ENCODE measurements around the gene ZBTB16. TPM values are rescaled to one million over a fixed set of nuclear protein-coding genes. Genes with fewer than 3 reads are reported as not detected.

Gene ZBTB16
- total and polyA plus RNA-seq, 11 donors, result 15.3 to 130 (median 62.8) TPM

DNA sequence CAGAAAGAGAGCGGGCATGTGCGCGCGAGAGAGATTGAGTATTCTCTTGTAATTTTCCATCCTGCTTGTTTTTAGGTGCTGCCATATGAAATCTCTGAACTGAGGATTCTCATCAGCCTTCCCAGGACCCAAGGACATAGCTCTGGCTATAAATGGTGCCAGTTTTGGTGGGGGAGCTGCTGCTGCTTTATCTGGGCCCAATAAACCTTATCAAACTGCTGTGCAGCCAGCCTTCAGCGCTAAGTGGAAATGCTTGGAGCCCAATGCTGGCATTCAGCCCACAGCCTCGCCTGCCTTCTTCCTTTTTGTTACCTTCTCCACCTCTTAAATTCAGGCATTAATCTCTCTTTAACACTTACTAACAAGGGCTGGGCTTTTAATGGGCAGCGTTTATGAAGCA is 2.4 kb upstream of the ZBTB16 start:
- ATAC-seq, result no peak
- 62 to 71% (median 63%) methylated on average over 7 of the region's 7 CpGs for WGBS, 4 donors
- H3K27me3 ChIP-seq, result peaks cover 0 to 13% (median 0%) of the 10 kb centered on the region in 9 donors
- peak overlapping the region in 9 of 12 donors; percentile 5 to 100 (median 96) for H3K27ac ChIP-seq
- intact Hi-C loops (cut with DNase I), result loop anchor here in 5 of 10 donors (5.0 kb wide), 3 partner anchors 125 to 205 kb away; no protein-coding TSS in a partner anchor
- no peaks in the 10 kb centered on the region for H3K9me3 ChIP-seq
- TF ChIP-seq, protein P1, sequence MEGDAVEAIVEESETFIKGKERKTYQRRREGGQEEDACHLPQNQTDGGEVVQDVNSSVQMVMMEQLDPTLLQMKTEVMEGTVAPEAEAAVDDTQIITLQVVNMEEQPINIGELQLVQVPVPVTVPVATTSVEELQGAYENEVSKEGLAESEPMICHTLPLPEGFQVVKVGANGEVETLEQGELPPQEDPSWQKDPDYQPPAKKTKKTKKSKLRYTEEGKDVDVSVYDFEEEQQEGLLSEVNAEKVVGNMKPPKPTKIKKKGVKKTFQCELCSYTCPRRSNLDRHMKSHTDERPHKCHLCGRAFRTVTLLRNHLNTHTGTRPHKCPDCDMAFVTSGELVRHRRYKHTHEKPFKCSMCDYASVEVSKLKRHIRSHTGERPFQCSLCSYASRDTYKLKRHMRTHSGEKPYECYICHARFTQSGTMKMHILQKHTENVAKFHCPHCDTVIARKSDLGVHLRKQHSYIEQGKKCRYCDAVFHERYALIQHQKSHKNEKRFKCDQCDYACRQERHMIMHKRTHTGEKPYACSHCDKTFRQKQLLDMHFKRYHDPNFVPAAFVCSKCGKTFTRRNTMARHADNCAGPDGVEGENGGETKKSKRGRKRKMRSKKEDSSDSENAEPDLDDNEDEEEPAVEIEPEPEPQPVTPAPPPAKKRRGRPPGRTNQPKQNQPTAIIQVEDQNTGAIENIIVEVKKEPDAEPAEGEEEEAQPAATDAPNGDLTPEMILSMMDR (IDR thresholded peaks at IDR 0.05), result no peak
- H3K4me1 ChIP-seq, result peaks cover under 1 to 42% (median 26%) of the 10 kb centered on the region in 12 donors
- H3K36me3 ChIP-seq, result peaks cover 0 to 4% (median 0%) of the 10 kb centered on the region in 9 donors
- DNase-seq, result peak in 2 of 5 donors; percentile 39 to 60
- no peak overlapping the region for H3K4me3 ChIP-seq

DNA sequence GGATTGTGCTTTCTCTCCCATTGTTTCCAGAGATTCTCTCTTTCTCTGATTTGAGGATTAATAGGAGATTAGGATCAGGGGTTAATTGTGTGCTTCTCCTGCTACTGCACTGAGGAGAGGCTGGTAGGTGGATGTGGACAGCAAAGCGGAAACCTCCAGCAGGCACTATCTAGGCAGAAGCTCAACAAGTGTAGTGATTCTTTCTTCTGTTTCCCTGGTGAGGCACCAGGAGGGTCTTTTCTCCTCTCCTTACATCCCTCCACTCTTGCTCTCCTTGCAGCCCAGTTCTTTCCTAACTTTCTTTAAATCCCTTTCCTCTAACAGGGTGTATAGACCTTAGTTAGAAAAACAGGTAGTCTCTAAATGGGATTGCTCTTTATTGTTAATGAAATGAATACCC is 1.9 kb upstream of the ZBTB16 start:
- Histone ChIP-seq H3K27me3 (peaks cover 0 to 13% (median 0%) of the 10 kb centered on the region in 9 donors), H3K36me3 (peaks cover 0 to 4% (median 0%) of the 10 kb centered on the region in 9 donors), H3K9me3 (no peaks in the 10 kb centered on the region), H3K4me1 (peaks cover 5 to 46% (median 30%) of the 10 kb centered on the region in 12 donors), H3K4me3 (no peak overlapping the region), H3K27ac (peak overlapping the region in 8 of 12 donors; percentile 6 to 100 (median 97))
- intact Hi-C loops (cut with DNase I), result loop anchor here in 8 of 10 donors (2.0 to 5.0 kb wide), 6 partner anchors 21 to 205 kb away; no protein-coding TSS in a partner anchor
- ATAC-seq (no peak), DNase-seq (no peak)
- no peak for TF ChIP-seq POLR2A (IDR thresholded peaks at IDR 0.05)
- TF ChIP-seq, protein P1 (IDR thresholded peaks at IDR 0.05), result no peak
- WGBS, 4 donors, result 42 to 93% (median 91%) methylated on average over 1 of the region's 1 CpG

DNA sequence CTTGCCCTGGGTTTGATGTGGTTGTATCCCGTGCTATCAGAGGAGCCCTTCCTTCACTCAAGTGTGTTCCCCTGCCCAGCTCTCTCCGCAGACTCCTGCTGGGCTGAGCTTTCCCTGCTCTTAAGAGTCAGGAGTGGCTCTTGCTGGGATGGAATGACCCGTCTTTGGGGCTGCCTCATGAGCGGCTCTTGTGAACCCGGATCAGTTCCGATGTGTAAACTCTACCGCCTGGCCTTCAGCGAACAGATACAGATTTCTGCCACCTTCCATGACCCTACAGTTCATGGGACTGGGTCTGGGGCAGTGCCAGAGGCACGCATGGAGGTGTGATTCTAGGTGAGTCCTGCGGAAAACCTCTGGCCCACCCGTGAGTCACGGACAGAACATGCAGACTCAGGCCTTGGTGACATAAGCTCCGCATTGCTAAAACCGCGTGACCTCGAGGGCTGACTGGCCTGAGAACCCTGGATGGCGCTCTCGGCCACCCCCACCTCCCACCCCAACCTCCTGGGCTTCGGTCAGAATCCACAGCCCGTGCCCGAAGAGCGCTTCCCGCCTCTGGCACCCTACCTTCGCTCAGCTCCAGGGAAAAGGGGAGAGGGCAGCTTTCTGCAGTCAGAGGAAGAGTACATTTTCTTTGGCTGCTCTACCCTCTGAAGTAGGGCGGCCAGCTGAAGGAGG is 1.3 kb upstream of the ZBTB16 start:
- H3K4me3 ChIP-seq, result peak overlapping the region in 10 of 12 donors; percentile 72 to 99 (median 80)
- DNase-seq, result peak in 1 of 5 donors; percentile 71
- intact Hi-C loops (cut with DNase I), result loop anchor here in 8 of 10 donors (2.0 to 5.0 kb wide), 6 partner anchors 21 to 204 kb away; no protein-coding TSS in a partner anchor
- peak in 2 of 4 donors; percentile 11 to 37 for ATAC-seq
- H3K27ac ChIP-seq, result peak overlapping the region in 10 of 12 donors; percentile 62 to 100 (median 98)
- no peaks in the 10 kb centered on the region for H3K9me3 ChIP-seq
- WGBS, 4 donors, result 54 to 89% (median 84%) methylated on average over 13 to 25 of the region's 25 CpGs
- peaks cover 7 to 52% (median 35%) of the 10 kb centered on the region in 12 donors for H3K4me1 ChIP-seq
- peaks cover 0 to 7% (median under 1%) of the 10 kb centered on the region in 9 donors for H3K36me3 ChIP-seq
- H3K27me3 ChIP-seq, result peaks cover 0 to 13% (median 0%) of the 10 kb centered on the region in 9 donors
- TF ChIP-seq POLR2A (IDR thresholded peaks at IDR 0.05), result no peak
- TF ChIP-seq, protein P1 (IDR thresholded peaks at IDR 0.05), result no peak

DNA sequence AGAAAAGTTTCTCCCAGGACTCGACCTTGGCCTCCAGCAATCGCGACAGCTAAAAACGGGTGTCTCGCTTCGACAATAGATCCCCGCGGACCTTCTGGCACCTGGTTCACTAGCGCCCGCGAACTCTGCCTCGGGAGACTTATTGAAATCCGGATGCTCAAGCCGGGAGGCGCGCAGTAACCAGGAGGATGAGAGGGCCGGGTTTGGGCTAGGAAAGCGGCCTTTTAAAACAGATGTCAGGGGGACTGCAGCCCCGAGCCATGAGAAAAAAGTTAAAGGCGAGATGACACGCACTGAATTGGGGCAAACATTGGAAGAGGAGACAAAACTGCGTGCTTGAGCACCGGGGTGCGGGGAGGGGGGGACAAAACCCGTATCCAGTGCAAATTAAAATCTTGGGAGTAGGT is 637 bp upstream of the ZBTB16 start:
- 13 to 24% (median 17%) methylated on average over 25 of the region's 25 CpGs for WGBS, 4 donors

More for the DNA sequence above, 637 bp upstream of the ZBTB16 start:
- H3K9me3 ChIP-seq, result no peaks in the 10 kb centered on the region
- TF ChIP-seq, protein P1 (IDR thresholded peaks at IDR 0.05), result no peak
- no peak for TF ChIP-seq POLR2A (IDR thresholded peaks at IDR 0.05)
- intact Hi-C loops (cut with DNase I), result loop anchor here (1.0 to 5.0 kb wide), 9 partner anchors 22 to 203 kb away; no protein-coding TSS in a partner anchor
- H3K36me3 ChIP-seq, result peaks cover 2 to 14% (median 8%) of the 10 kb centered on the region in 9 donors
- peaks cover 0 to 13% (median 0%) of the 10 kb centered on the region in 9 donors for H3K27me3 ChIP-seq
- peak overlapping the region; percentile 60 to 99 (median 80) for H3K4me3 ChIP-seq
- peak in 1 of 4 donors; percentile 4 for ATAC-seq
- H3K4me1 ChIP-seq, result peaks cover 13 to 58% (median 42%) of the 10 kb centered on the region in 12 donors
- peak in 2 of 5 donors; percentile 55 to 59 for DNase-seq
- peak overlapping the region; percentile 62 to 100 (median 97) for H3K27ac ChIP-seq

Measured in heart left ventricle (tissue), 16 donors.